AG09309 (cell line): ENCODE measurements around the gene AZI2.

Experiments
- DNase-seq: peaks from one replicate; pipeline ENCODE4 v3.0.0-alpha.2; 2010; ENCODE audit warnings: low read depth
- H3K4me3 ChIP-seq: 2 replicates; pipeline ENCODE4 v1.5.1; 2011; ENCODE audit warnings: mild to moderate bottlenecking, low read depth, low read length, moderate library complexity; ENCODE audit not compliant: control insufficient read depth
- TF ChIP-seq, protein P1 (sequence below): IDR thresholded peaks from 2 replicates; pipeline ENCODE4 v1.5.1; 2011; ENCODE audit warnings: mild to moderate bottlenecking, low read depth, low read length, inconsistent platforms; ENCODE audit not compliant: insufficient read depth, control insufficient read depth; ENCODE audit errors: missing control alignments

AZI2 gene

DNA sequence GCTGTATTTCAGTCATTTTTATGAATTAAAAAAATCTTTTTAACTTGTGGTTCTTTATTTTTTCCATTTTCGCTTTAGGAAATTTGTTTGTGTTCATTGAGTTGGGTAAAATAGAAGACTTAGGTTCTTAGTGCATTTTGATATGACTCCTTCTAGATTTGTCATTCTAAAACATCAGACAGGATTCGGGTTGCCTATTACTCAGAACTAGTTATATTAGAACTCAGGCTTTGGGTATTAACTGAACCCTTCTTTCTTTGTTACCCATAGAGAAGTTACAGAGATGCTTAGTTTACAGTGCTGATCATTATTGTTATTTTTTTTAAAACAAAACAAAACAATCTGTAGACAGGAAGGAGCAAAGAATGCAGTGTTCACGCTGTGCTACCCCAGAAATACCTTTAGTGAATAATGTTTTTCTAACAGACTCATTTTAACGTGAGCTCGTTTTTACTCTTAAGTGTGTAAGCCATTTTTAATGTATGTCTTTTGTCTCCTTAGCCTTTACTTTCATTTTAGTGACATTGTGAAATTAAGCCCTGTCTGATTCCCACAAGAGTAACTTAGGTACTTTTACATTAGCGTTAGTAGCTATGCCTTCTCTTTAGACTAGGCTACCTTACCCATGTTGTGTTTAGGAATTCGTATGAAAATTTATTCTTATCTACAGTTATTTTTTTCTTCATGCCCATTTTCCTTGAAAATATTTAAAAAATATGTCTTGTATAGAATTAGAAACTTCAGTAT is 53.8 kb downstream of the AZI2 start:
- TF ChIP-seq, protein P1, sequence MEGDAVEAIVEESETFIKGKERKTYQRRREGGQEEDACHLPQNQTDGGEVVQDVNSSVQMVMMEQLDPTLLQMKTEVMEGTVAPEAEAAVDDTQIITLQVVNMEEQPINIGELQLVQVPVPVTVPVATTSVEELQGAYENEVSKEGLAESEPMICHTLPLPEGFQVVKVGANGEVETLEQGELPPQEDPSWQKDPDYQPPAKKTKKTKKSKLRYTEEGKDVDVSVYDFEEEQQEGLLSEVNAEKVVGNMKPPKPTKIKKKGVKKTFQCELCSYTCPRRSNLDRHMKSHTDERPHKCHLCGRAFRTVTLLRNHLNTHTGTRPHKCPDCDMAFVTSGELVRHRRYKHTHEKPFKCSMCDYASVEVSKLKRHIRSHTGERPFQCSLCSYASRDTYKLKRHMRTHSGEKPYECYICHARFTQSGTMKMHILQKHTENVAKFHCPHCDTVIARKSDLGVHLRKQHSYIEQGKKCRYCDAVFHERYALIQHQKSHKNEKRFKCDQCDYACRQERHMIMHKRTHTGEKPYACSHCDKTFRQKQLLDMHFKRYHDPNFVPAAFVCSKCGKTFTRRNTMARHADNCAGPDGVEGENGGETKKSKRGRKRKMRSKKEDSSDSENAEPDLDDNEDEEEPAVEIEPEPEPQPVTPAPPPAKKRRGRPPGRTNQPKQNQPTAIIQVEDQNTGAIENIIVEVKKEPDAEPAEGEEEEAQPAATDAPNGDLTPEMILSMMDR: no peak
- no peak for DNase-seq

DNA sequence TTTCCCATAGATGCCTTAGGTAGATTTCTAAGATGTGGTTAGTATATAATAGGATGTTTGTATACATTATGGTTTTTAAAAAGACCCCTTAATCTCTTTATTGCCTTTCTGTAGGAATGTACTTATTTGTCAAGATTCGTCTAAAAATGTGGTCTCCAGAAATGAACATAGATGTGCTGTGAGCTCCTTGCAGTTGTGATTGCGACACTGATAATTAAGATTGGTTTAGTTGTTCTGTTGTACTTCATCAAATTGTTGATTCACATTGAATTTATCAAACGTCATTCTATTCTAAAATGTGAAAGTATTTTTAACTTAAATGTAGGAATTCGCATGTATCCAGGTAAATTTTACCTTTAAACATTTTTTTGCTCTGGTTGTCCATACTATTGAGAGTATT is 56.0 kb downstream of the AZI2 start:
- TF ChIP-seq, protein P1: no peak
- no peak for DNase-seq
- no peak overlapping the region for H3K4me3 ChIP-seq

More for the DNA sequence above, 53.8 kb downstream of the AZI2 start:
- H3K4me3 ChIP-seq: no peak overlapping the region

DNA sequence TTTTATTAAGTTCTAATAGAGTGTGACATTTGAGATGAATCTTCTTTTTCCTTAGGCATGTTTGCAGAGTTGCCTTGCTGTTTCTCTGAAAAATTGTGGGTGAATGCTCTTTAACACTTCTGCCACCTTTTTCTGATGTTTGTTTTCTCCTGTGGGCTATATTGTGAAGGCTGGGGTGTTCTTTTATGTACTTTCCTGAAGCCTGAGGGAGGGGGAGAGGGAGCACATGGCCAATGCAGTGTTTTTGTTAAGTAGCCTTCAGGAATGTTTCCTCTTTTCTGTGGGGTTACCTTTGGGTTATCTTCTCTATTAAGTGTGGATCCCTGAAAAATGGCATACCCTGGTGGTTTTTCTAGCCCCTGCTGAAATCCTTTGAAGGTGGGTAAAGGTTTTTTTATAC is 57.0 kb downstream of the AZI2 start:
- DNase-seq: no peak
- TF ChIP-seq, protein P1: no peak

DNA sequence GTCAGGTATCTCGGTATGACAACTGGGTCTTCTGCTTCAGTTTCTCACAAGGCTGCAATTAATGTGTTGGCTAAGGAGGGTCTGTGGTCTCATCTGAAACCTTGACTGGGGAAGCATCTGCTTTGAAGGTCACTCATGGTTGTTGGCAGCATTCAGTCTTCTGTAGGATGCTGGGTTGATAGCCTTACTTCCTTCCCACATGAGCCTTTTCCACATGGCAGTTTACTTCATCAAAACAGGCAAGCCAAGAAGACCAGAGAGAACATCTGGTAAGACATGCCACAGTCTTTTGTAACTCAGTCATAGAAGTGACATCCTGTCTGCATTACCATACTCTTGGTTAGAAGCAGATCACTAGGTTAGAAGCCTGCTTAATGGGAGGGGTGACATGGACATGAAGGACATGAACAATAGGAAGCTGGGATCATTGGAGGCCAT is 57.7 kb downstream of the AZI2 start:
- H3K4me3 ChIP-seq: no peak overlapping the region
- TF ChIP-seq, protein P1: no peak
- no peak for DNase-seq

More for the DNA sequence above, 57.0 kb downstream of the AZI2 start:
- no peak overlapping the region for H3K4me3 ChIP-seq

DNA sequence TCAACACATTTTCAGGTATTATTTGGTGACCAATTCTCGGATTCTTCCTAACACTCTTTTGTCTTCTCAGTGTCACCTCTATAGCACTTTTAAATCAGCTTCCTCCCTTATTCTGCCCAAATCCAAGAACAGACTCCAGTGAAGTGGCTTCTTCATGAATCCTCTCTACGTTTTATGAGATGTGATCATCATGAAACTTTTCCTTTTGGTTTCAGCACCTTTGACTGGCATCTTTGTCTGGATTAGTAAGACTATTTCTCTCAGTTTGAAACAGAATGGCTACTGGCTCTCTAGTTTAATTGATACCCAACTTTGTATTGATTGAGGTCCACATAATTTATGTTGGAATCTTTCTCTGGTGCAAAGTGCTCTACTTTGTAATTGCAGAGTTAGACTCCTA is 61.6 kb downstream of the AZI2 start:
- no peak for DNase-seq
- H3K4me3 ChIP-seq: no peak overlapping the region
- TF ChIP-seq, protein P1: no peak

DNA sequence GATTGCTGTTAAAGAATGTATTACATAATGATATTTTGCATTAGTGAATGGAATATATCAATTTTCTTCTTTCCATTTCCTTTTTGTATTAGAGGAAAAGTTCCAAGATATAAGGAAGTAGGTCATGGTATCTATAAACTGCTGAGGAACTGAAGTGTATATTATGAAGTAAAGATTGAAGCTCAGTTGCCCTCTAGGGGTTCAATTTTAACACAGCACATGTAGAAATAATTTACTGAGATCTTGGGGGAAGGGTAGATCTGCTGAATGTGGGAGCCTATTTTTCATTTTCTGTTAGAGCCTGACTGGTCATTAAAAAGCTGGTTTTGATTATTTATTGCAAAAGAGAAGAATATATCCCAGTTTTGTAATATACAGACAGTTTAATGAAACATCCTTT is 62.0 kb downstream of the AZI2 start:
- no peak overlapping the region for H3K4me3 ChIP-seq
- DNase-seq: peak; percentile 24
- TF ChIP-seq, protein P1: peak; percentile 58
